Mucosa of descending colon (tissue), 3 donors: ENCODE measurements around the gene DNAJB4. TPM values are rescaled to one million over a fixed set of nuclear protein-coding genes. Genes with fewer than 3 reads are reported as not detected.

Experiments
- ATAC-seq: fragments of 200-7000 bp; cut with Tn5 transposase; one replicate; pipeline ENCODE4 v1.9.1; 2020; ENCODE audit warnings: mild to moderate bottlenecking, moderate library complexity
- DNase-seq, 3 donors: peaks; one replicate each; pipeline ENCODE4 v3.0.0-alpha.2; 2020
- H3K36me3 ChIP-seq: fragments of 200-600 bp; one replicate; pipeline ENCODE4 v1.8.0; 2021; ENCODE audit warnings: low read depth, mild to moderate bottlenecking
- H3K4me1 ChIP-seq: fragments of 200-600 bp; one replicate; pipeline ENCODE4 v1.8.0; 2021; ENCODE audit warnings: low read depth, mild to moderate bottlenecking
- H3K4me3 ChIP-seq: fragments of 200-600 bp; one replicate; pipeline ENCODE4 v1.8.0; 2021; ENCODE audit warnings: mild to moderate bottlenecking
- H3K9me3 ChIP-seq: fragments of 200-600 bp; one replicate; pipeline ENCODE4 v1.8.0; 2021; ENCODE audit warnings: mild to moderate bottlenecking
- intact Hi-C, 2 donors: fragments of 100-400 bp; cut with DNase I in 1 of 2; cut with micrococcal nuclease in 1 of 2; formaldehyde crosslinking; loops; one replicate each; pipeline versions ENCODE4 v1.11.0 to v1.11.1; 2022; cut with DNase I, micrococcal nuclease
- total RNA-seq, 3 donors: library from RNA; stranded (reverse); fragmentation: NEBNext Ultra II Directional in 2 of 3; extraction: Animal tissue kit (Norgen Biotek cat#: 25700) in 2 of 3; gene quantifications; one replicate each; pipeline versions ENCODE4 v1.2.1 to v1.2.4, GENCODE V29; 2021 to 2023
- TF ChIP-seq, protein P1 (sequence below): fragments of 200-600 bp; IDR thresholded peaks from one replicate; pipeline ENCODE4 v1.8.0; 2022; ENCODE audit warnings: antibody characterized with exemption, mild to moderate bottlenecking
- donor health status: DM: no; HTN: no; CAD: no; lungs with moderate emphysema.
- donor health status: DM: no; HTN: no; CAD: no.
- donor health status: DM: no; HTN: yes; CAD: no.

The DNAJB4 gene
- total RNA-seq, 3 donors from 2014 or later, result 15.8 to 42.2 (median 19.4) TPM

DNA sequence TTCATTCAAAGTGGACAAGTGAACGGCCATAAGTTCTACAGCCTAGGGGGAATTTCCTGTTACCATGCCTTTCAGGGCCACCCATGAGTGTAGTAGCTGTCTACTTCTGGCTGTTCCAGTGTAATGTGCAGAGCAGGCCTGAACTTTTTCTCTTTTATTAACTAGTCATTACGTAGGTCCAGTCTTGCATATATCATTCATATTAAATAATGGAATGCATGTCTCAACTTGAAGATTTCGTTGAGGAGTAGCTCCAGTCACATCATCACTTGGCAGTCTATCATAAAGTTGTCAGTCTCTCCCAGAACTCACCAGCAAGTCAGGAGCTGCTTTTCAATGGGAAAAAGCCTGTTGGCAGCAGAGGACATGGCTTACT, 29.0 kb downstream of the DNAJB4 start:
- Histone ChIP-seq H3K4me1 (no peaks in the 10 kb centered on the region), H3K36me3 (no peaks in the 10 kb centered on the region), H3K4me3 (no peak overlapping the region), H3K9me3 (no peaks in the 10 kb centered on the region)
- ATAC-seq (no peak), DNase-seq (no peak)
- TF ChIP-seq, protein P1, sequence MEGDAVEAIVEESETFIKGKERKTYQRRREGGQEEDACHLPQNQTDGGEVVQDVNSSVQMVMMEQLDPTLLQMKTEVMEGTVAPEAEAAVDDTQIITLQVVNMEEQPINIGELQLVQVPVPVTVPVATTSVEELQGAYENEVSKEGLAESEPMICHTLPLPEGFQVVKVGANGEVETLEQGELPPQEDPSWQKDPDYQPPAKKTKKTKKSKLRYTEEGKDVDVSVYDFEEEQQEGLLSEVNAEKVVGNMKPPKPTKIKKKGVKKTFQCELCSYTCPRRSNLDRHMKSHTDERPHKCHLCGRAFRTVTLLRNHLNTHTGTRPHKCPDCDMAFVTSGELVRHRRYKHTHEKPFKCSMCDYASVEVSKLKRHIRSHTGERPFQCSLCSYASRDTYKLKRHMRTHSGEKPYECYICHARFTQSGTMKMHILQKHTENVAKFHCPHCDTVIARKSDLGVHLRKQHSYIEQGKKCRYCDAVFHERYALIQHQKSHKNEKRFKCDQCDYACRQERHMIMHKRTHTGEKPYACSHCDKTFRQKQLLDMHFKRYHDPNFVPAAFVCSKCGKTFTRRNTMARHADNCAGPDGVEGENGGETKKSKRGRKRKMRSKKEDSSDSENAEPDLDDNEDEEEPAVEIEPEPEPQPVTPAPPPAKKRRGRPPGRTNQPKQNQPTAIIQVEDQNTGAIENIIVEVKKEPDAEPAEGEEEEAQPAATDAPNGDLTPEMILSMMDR, result no peak
- intact Hi-C loops, result no loop called here

DNA sequence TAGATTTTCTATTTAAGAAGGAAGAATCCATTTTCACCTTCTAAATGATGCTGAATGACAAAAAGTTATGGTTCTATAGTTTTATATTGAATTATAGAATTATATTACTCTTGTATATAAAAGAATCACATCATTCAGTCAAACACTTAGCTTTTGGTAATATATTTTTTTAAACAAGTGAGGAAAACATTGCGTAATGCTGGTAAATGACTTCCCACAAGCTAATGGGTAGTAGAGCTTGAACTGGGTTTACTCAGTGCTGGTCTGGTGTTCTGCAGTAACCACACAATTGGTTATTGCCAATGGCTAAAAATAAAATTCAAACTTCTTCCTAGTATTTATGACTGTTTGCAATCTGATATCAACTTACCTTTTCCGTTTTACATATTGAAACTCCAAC, 30.4 kb downstream of the DNAJB4 start:
- Histone ChIP-seq H3K9me3 (no peaks in the 10 kb centered on the region), H3K36me3 (no peaks in the 10 kb centered on the region), H3K4me1 (no peaks in the 10 kb centered on the region), H3K4me3 (no peak overlapping the region)
- no peak for ATAC-seq
- intact Hi-C loops, result no loop called here
- TF ChIP-seq, protein P1, result no peak
- DNase-seq, result no peak

DNA sequence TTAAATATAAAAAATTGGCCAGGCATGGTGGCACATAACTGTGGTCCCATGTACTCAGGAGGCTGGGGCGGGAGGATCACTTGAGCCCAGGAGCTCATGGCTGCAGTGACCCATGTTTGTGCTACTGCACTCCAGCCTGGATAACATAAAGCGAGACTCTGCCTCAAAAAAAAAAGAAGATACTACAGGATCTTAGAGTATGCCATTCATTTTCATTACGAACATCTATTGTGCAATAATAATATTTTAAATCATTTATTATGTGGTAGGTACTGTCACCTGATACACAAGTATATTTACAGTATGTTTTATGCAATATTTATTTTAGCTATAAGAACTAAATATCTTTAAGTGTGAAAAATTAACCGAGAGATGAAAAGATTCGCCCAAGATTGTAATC, 31.7 kb downstream of the DNAJB4 start:
- intact Hi-C loops, result no loop called here
- no peaks in the 10 kb centered on the region for H3K36me3 ChIP-seq
- no peaks in the 10 kb centered on the region for H3K4me1 ChIP-seq
- no peaks in the 10 kb centered on the region for H3K9me3 ChIP-seq
- H3K4me3 ChIP-seq, result no peak overlapping the region
- TF ChIP-seq, protein P1, result no peak
- no peak for ATAC-seq
- no peak for DNase-seq

DNA sequence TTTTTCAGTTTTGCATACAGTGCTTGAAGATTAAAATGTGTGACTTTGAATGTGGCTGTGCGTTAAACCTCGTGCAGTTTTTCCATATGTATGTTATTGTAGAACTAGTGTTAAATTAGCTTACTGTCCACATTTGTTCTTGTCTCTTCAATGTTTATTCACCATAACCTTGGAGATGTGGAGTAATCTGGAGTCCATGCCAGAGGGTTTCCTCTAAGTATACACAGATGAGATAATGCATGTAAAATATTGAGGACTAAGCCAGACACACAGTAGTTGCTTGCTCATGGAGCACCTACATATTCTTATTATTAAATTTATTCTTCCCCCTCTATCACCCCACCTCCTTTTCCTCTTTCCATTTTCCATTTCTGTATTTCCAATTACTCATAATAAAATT, 33.3 kb downstream of the DNAJB4 start:
- Histone ChIP-seq H3K9me3 (no peaks in the 10 kb centered on the region), H3K4me1 (no peaks in the 10 kb centered on the region), H3K36me3 (no peaks in the 10 kb centered on the region), H3K4me3 (no peak overlapping the region)
- intact Hi-C loops, result no loop called here
- ATAC-seq, result no peak
- DNase-seq, result no peak
- TF ChIP-seq, protein P1, result no peak

DNA sequence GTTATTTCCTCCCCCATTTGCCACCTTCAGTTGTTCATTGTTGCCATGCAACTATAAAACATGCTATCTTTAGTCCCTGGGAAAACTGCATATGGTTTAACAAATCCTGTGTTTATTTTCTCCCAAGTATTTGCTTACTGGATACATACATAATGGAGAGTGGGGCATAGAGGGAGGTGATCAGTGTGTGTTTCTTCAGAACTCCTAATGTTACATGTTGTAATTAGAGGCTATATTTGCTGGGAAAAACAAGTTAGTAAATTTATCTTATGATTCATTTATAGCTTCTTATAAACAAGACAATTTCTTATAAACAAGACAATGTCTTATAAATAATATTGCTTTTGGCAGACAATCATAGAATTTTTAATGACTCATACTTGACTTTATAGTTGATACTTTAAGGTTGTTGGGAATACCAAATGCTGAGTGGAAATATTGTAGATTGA, 33.8 kb downstream of the DNAJB4 start:
- intact Hi-C loops, result no loop called here
- no peaks in the 10 kb centered on the region for H3K9me3 ChIP-seq
- TF ChIP-seq, protein P1, result no peak
- H3K36me3 ChIP-seq, result no peaks in the 10 kb centered on the region
- H3K4me1 ChIP-seq, result no peaks in the 10 kb centered on the region
- H3K4me3 ChIP-seq, result no peak overlapping the region
- DNase-seq, result no peak
- no peak for ATAC-seq

DNA sequence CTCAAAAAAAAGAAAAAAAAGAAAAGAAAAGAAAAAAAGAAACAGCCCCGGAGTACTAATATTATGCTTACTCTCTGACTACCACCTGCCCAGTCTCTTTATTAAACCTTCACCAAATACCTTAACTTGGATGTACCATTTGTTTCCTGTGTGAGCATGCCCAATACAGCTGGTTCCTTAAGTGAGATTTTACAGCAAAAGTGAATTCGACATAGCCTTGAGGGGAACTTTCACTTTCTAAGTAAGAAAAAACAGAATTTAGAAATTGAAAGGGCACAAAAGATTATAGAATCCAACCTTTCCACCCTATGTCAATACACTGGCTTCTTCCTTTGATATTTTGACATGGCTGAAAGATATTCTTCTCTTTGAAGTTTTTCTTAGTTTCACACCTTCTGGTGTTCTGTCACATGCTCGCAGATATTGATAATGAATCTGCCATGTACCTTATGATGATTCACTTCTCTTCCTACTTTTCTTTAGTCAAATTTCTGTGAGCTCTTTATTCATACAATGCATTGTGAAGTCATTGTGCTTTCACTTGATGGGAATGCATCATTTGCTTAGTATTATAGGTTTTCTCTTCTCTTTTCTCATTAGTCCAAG, 35.8 kb downstream of the DNAJB4 start:
- Histone ChIP-seq H3K4me1 (no peaks in the 10 kb centered on the region), H3K36me3 (no peaks in the 10 kb centered on the region), H3K4me3 (no peak overlapping the region), H3K9me3 (no peaks in the 10 kb centered on the region)
- TF ChIP-seq, protein P1, result no peak
- DNase-seq, result no peak
- intact Hi-C loops, result no loop called here
- no peak for ATAC-seq
